IMR-90 (cell line): ENCODE data around the gene PRUNE2. TPM values are rescaled to one million over a fixed set of nuclear protein-coding genes. Genes with fewer than 3 reads are reported as not detected.

Source experiments
- ATAC-seq: fragments of 200-7000 bp; cut with Tn5 transposase; 2 replicates; pipeline ENCODE4 v1.9.1; 2020; ENCODE audit warnings: low read depth, mild to moderate bottlenecking, moderate library complexity
- BruUV-seq: library from RNA; stranded (reverse); fragments of 400-500 nt; replicated peaks from 2 replicates; lab custom pipeline; 2021; lab: Mats Ljungman, UMichigan
- CTCF ChIA-PET: fragments of 300-600 bp; formaldehyde crosslinking; extraction: SDS; loops from one replicate; lab custom pipeline; 2021; ENCODE audit warnings: antibody characterized with exemption; lab: Yijun Ruan, JAX
- POLR2A ChIA-PET: fragments of 300-600 bp; sonication (Branson Sonifier 250); formaldehyde crosslinking; loops from one replicate; lab custom pipeline; 2022; ENCODE audit warnings: antibody characterized with exemption; ENCODE audit not compliant: unreplicated experiment; lab: Charles Lee
- DNase-seq: peaks from one replicate; pipeline ENCODE4 v3.0.0; 2013
- H2AFZ ChIP-seq: replicated peaks from 2 replicates; pipeline ENCODE3; 2013; ENCODE audit warnings: low read length, mild to moderate bottlenecking; ENCODE audit not compliant: poor library complexity
- H2AK5ac ChIP-seq: 2 replicates; pipeline ENCODE4 v1.6.1; 2013; ENCODE audit warnings: low read depth, low read length, inconsistent platforms
- H2AK9ac ChIP-seq: replicated peaks from 2 replicates; pipeline ENCODE3; 2013; ENCODE audit warnings: mild to moderate bottlenecking, low read depth, low read length, moderate library complexity; ENCODE audit not compliant: poor library complexity
- H2BK120ac ChIP-seq: 2 replicates; pipeline ENCODE4 v1.6.1; 2013; ENCODE audit warnings: low read depth, low read length, inconsistent platforms
- H2BK15ac ChIP-seq: 3 replicates; pipeline ENCODE4 v1.6.1; 2013; ENCODE audit warnings: low read depth, low read length, inconsistent platforms
- H2BK20ac ChIP-seq: 2 replicates; pipeline ENCODE4 v1.6.1; 2013; ENCODE audit warnings: low read depth, mild to moderate bottlenecking, inconsistent platforms, low read length, moderate library complexity
- H2BK5ac ChIP-seq: 2 replicates; pipeline ENCODE4 v1.6.1; 2013; ENCODE audit warnings: mild to moderate bottlenecking, low read depth, low read length, inconsistent platforms; ENCODE audit not compliant: poor library complexity, severe bottlenecking
- H3K14ac ChIP-seq: replicated peaks from 2 replicates; pipeline ENCODE4 v1.6.1; 2013; ENCODE audit warnings: low read depth, low read length, inconsistent platforms
- H3K18ac ChIP-seq: 2 replicates; pipeline ENCODE4 v1.6.1; 2013; ENCODE audit warnings: low read depth, low read length, control low read depth
- H3K23ac ChIP-seq: 2 replicates; pipeline ENCODE4 v1.6.1; 2013; ENCODE audit warnings: low read depth, low read length, inconsistent platforms
- H3K27ac ChIP-seq: 2 replicates; pipeline ENCODE4 v1.5.1; 2013; ENCODE audit warnings: mild to moderate bottlenecking, control low read depth, low read length; ENCODE audit not compliant: insufficient read depth
- H3K27me3 ChIP-seq: 2 replicates; pipeline ENCODE4 v1.6.1; 2013; ENCODE audit warnings: low read length; ENCODE audit not compliant: control insufficient read depth, insufficient read depth
- H3K36me3 ChIP-seq: 2 replicates; pipeline ENCODE4 v1.6.1; 2013; ENCODE audit warnings: low read length, mixed read lengths; ENCODE audit not compliant: control insufficient read depth, insufficient read depth
- H3K4ac ChIP-seq: 2 replicates; pipeline ENCODE4 v1.6.1; 2013; ENCODE audit warnings: low read depth, low read length, inconsistent platforms
- H3K4me1 ChIP-seq: 2 replicates; pipeline ENCODE4 v1.6.1; 2013; ENCODE audit warnings: low read length, mixed read lengths; ENCODE audit not compliant: control insufficient read depth, insufficient read depth
- H3K4me2 ChIP-seq: 2 replicates; pipeline ENCODE4 v1.6.1; 2013; ENCODE audit warnings: low read depth, mild to moderate bottlenecking, control low read depth, low read length, moderate library complexity
- H3K4me3 ChIP-seq: 2 replicates; pipeline ENCODE4 v1.5.1; 2013; ENCODE audit warnings: low read depth, mild to moderate bottlenecking, control low read depth, low read length, moderate library complexity; ENCODE audit not compliant: insufficient read depth
- H3K56ac ChIP-seq: 2 replicates; pipeline ENCODE4 v1.6.1; 2013; ENCODE audit warnings: low read length, inconsistent platforms; ENCODE audit not compliant: insufficient read depth; ENCODE audit errors: extremely low read depth
- H3K79me1 ChIP-seq, 2 experiments: 2 replicates each; pipeline ENCODE4 v1.6.1; 2013; ENCODE audit warnings: low read length in 2 of 2, inconsistent platforms in 1 of 2, low read depth in 1 of 2
- H3K9ac ChIP-seq: 2 replicates; pipeline ENCODE4 v1.6.1; 2013; ENCODE audit warnings: low read depth, low read length, control low read depth
- H3K9me1 ChIP-seq: 2 replicates; pipeline ENCODE4 v1.6.1; 2013; ENCODE audit warnings: low read length, inconsistent platforms; ENCODE audit not compliant: insufficient read depth
- H3K9me3 ChIP-seq: 2 replicates; pipeline ENCODE4 v1.6.1; 2013; ENCODE audit warnings: low read length; ENCODE audit not compliant: control insufficient read depth, insufficient read depth
- H4K20me1 ChIP-seq: 2 replicates; pipeline ENCODE4 v1.6.1; 2013; ENCODE audit warnings: low read length, inconsistent platforms; ENCODE audit not compliant: insufficient read depth
- H4K5ac ChIP-seq: 2 replicates; pipeline ENCODE4 v1.6.1; 2013; ENCODE audit warnings: mild to moderate bottlenecking, low read depth, low read length, control low read depth
- H4K8ac ChIP-seq, 2 experiments: 2 replicates each; pipeline ENCODE4 v1.6.1; 2013; ENCODE audit warnings: low read depth in 2 of 2, low read length in 2 of 2, control low read depth in 1 of 2, inconsistent platforms in 1 of 2
- H4K91ac ChIP-seq: 2 replicates; pipeline ENCODE4 v1.6.1; 2013; ENCODE audit warnings: low read depth, low read length, inconsistent platforms; ENCODE audit not compliant: insufficient read depth
- BHLHE40 ChIP-seq: fragments of 150-350 bp; IDR thresholded peaks from 2 replicates; pipeline ENCODE4 v1.6.1; 2016; ENCODE audit warnings: mild to moderate bottlenecking, low read depth, low read length
- ELK1 ChIP-seq: fragments of 150-350 bp; IDR thresholded peaks from 2 replicates; pipeline ENCODE4 v1.6.1; 2016; ENCODE audit warnings: low read depth, mild to moderate bottlenecking, low read length, moderate library complexity, borderline replicate concordance
- MAFK ChIP-seq: IDR thresholded peaks from 2 replicates; pipeline ENCODE4 v1.6.1; 2012; ENCODE audit warnings: low read depth, low read length, improper control_type of control experiment
- MXI1 ChIP-seq: IDR thresholded peaks from 2 replicates; pipeline ENCODE4 v1.6.1; 2012; ENCODE audit warnings: low read depth, mild to moderate bottlenecking, low read length, moderate library complexity, borderline replicate concordance
- NFE2L2 ChIP-seq: fragments of 150-350 bp; IDR thresholded peaks from 2 replicates; pipeline ENCODE4 v1.6.1; 2016; ENCODE audit warnings: low read depth, mild to moderate bottlenecking, low read length
- RCOR1 ChIP-seq: IDR thresholded peaks from 2 replicates; pipeline ENCODE4 v1.6.1; 2012; ENCODE audit warnings: mild to moderate bottlenecking, low read length, improper control_type of control experiment; ENCODE audit not compliant: insufficient replicate concordance
- SMC3 ChIP-seq: fragments of 150-350 bp; IDR thresholded peaks from 2 replicates; pipeline ENCODE4 v1.6.1; 2016; ENCODE audit warnings: low read depth, mild to moderate bottlenecking, antibody characterized with exemption, low read length, moderate library complexity
- USF2 ChIP-seq: fragments of 150-350 bp; IDR thresholded peaks from 2 replicates; pipeline ENCODE4 v1.6.1; 2017; ENCODE audit warnings: mild to moderate bottlenecking, antibody characterized with exemption, low read length, low read depth
- WGBS, 2 experiments: methylation state at CpG; one replicate each; pipeline versions ENCODE4 v1.1.5 to v1.1.7; 2013; ENCODE audit warnings: missing lambda C conversion rate in 2 of 2; ENCODE audit not compliant: insufficient read length in 1 of 2; ENCODE audit errors: extremely low coverage in 2 of 2; 5-methylcytosine and 5-hydroxymethylcytosine counted together
- dilution Hi-C: fragments of 300-500 bp; cut with HindIII; formaldehyde crosslinking; loops from one replicate; pipeline ENCODE4 v1.14.3; 2018; ENCODE audit warnings: low sequenced_read_pairs; ENCODE audit not compliant: unreplicated experiment
- in situ Hi-C: fragments of 300-500 bp; cut with MboI; formaldehyde crosslinking; loops from 3 replicates; pipeline ENCODE4 v1.14.3; 2019; ENCODE audit warnings: low sequenced_read_pairs, inconsistent platforms, mixed read lengths
- intact Hi-C: fragments of 100-400 bp; cut with micrococcal nuclease; formaldehyde crosslinking; loops from 2 replicates; pipeline ENCODE4 v1.10.0; 2022
- polyA plus RNA-seq, 3 experiments: library from polyadenylated mRNA; depleted of rRNA; stranded (reverse); fragments of >200 nt; gene quantifications; 2 replicates each; pipeline ENCODE4 v1.2.3, GENCODE V29; 2012; ENCODE audit warnings: low replicate concordance in 1 of 3
- total RNA-seq: library from RNA; depleted of rRNA; stranded (reverse); fragments of >200 nt; gene quantifications from 2 replicates; pipeline ENCODE4 v1.2.3, GENCODE V29; 2012

PRUNE2 gene
- total and polyA plus RNA-seq, 2 of the 4 experiments (the other 2 are of a cell fraction): 0.70 to 1.6 TPM

GRCh38 chr9:76756941-76757673, 148.8 kb downstream of the PRUNE2 start:
- Histone ChIP-seq H3K4me2 (no peak overlapping the region), H3K4ac (no peak overlapping the region), H2BK5ac (no peak overlapping the region), H2AK9ac (no peak overlapping the region), H3K9me3 (no peaks in the 10 kb centered on the region), H3K4me3 (no peak overlapping the region), H3K9me1 (no peaks in the 10 kb centered on the region), H3K27me3 (peaks cover 5% of the 10 kb centered on the region), H4K8ac (no peak overlapping the region), H2BK15ac (no peak overlapping the region), H4K91ac (no peak overlapping the region), H3K9ac (no peak overlapping the region), H3K79me1 (no peaks in the 10 kb centered on the region), H3K56ac (no peak overlapping the region), H3K18ac (no peak overlapping the region), H3K23ac (no peak overlapping the region), H4K5ac (no peak overlapping the region), H3K27ac (no peak overlapping the region), H3K36me3 (no peaks in the 10 kb centered on the region), H2BK120ac (no peak overlapping the region), H2AK5ac (no peak overlapping the region), H3K4me1 (no peaks in the 10 kb centered on the region), H4K20me1 (no peaks in the 10 kb centered on the region), H2AFZ (no peak overlapping the region), H2BK20ac (no peak overlapping the region), H3K14ac (no peak overlapping the region)
- POLR2A ChIA-PET: no interaction called here
- 63% methylated on average over 1 of the region's 3 CpGs; no CpG with 5 or more reads in 1 of the 2 experiments for WGBS, 2 experiments
- in situ Hi-C loops: no loop called here
- no TSS peak for BruUV-seq
- dilution Hi-C loops: no loop called here
- intact Hi-C loops: no loop called here
- DNase-seq: no peak
- CTCF ChIA-PET: interaction anchor here (0.9 to 1.2 kb wide), 3 partner anchors 18 to 240 kb away, joined by 3 read pairs; no protein-coding TSS in a partner anchor
- TF ChIP-seq RCOR1: no peak
- TF ChIP-seq MAFK: no peak
- no peak for TF ChIP-seq ELK1
- no peak for TF ChIP-seq SMC3
- TF ChIP-seq BHLHE40: no peak
- no peak for TF ChIP-seq MXI1
- TF ChIP-seq USF2: no peak
- TF ChIP-seq NFE2L2: no peak
- ATAC-seq: no peak
